Fibroblast of lung (primary cell): ENCODE measurements around the gene HIGD1A. TPM values are rescaled to one million over a fixed set of nuclear protein-coding genes. Genes with fewer than 3 reads are reported as not detected.

ENCODE experiments used
- DNase-seq, 2 donors: peaks; one replicate each; pipeline versions ENCODE4 v3.0.0 to v3.0.0-alpha.2; 2010; ENCODE audit warnings: low read depth in 2 of 2
- H2AFZ ChIP-seq: 2 replicates; pipeline ENCODE4 v1.5.1; 2012; ENCODE audit warnings: low read length, control low read depth, inconsistent platforms
- H3K27ac ChIP-seq: 2 replicates; pipeline ENCODE4 v1.5.1; 2011; ENCODE audit warnings: low read length, control low read depth; ENCODE audit not compliant: insufficient read depth
- H3K27me3 ChIP-seq: 2 replicates; pipeline ENCODE4 v1.5.1; 2011; ENCODE audit warnings: mild to moderate bottlenecking, low read length; ENCODE audit not compliant: control insufficient read depth, insufficient read depth
- H3K36me3 ChIP-seq: 2 replicates; pipeline ENCODE4 v1.5.1; 2011; ENCODE audit warnings: low read length; ENCODE audit not compliant: control insufficient read depth, insufficient read depth
- H3K4me1 ChIP-seq: 2 replicates; pipeline ENCODE4 v1.5.1; 2011; ENCODE audit warnings: low read length; ENCODE audit not compliant: control insufficient read depth, insufficient read depth; ENCODE audit errors: extremely low read depth
- H3K4me2 ChIP-seq: 2 replicates; pipeline ENCODE4 v1.5.1; 2011; ENCODE audit warnings: low read length, control low read depth; ENCODE audit not compliant: insufficient read depth; ENCODE audit errors: extremely low read depth
- H3K4me3 ChIP-seq, 4 experiments: fragments of 200-600 bp in 1 of 4; sonication (generic) in 1 of 4; replicated peaks in 1 of 4; 2 replicates each; pipeline ENCODE4 v1.5.1; 2011 to 2016; ENCODE audit warnings: low read length in 4 of 4, low read depth in 3 of 4, mild to moderate bottlenecking in 3 of 4, control low read depth in 2 of 4, inconsistent platforms in 1 of 4, mixed read lengths in 1 of 4; ENCODE audit not compliant: insufficient read depth in 1 of 4; ENCODE audit errors: control extremely low read depth in 1 of 4
- H3K79me2 ChIP-seq: 2 replicates; pipeline ENCODE4 v1.5.1; 2012; ENCODE audit warnings: mild to moderate bottlenecking, low read length, inconsistent platforms; ENCODE audit not compliant: control insufficient read depth, insufficient read depth
- H3K9ac ChIP-seq: 2 replicates; pipeline ENCODE4 v1.5.1; 2011; ENCODE audit warnings: mild to moderate bottlenecking, low read length, control low read depth; ENCODE audit not compliant: insufficient read depth
- H3K9me3 ChIP-seq: 2 replicates; pipeline ENCODE4 v1.5.1; 2012; ENCODE audit warnings: low read depth, low read length; ENCODE audit not compliant: control insufficient read depth, insufficient read depth
- H4K20me1 ChIP-seq: 2 replicates; pipeline ENCODE4 v1.5.1; 2011; ENCODE audit warnings: low read length; ENCODE audit not compliant: control insufficient read depth, insufficient read depth; ENCODE audit errors: extremely low read depth
- EZH2 ChIP-seq: IDR thresholded peaks from 2 replicates; pipeline ENCODE4 v1.5.1; 2012; ENCODE audit warnings: low read length, control low read depth, mild to moderate bottlenecking; ENCODE audit errors: missing control alignments
- polyA plus RNA-seq, 2 donors: library from polyadenylated mRNA; depleted of rRNA in 1 of 2; stranded (reverse) in 1 of 2; unstranded in 1 of 2; fragments of >200 nt; gene quantifications; 2 replicates each; pipeline ENCODE4 v1.2.1, GENCODE V29; 2011 to 2012; ENCODE audit warnings: missing spikeins in 1 of 2
- total RNA-seq: library from RNA; depleted of rRNA; stranded (reverse); fragments of >200 nt; gene quantifications from 2 replicates; pipeline ENCODE4 v1.2.1, GENCODE V29; 2014
- TF ChIP-seq, protein P1 (sequence below), 2 donors: IDR thresholded peaks in 1 of 2; conservative IDR thresholded peaks in 1 of 2; 1 replicate in 1 of 2; 2 replicates in 1 of 2; pipeline ENCODE4 v1.5.1; 2011 to 2012; ENCODE audit warnings: low read length in 2 of 2, control low read depth in 1 of 2, inconsistent platforms in 1 of 2, low read depth in 1 of 2, mild to moderate bottlenecking in 1 of 2

Gene HIGD1A
- total and polyA plus RNA-seq, 2 donors (not counting 1 experiment from before 2014, with no cell fraction given) = 121 to 245 TPM

- no peaks in the 10 kb centered on the region for H3K36me3 ChIP-seq
- TF ChIP-seq EZH2 = no peak
- TF ChIP-seq, protein P1, sequence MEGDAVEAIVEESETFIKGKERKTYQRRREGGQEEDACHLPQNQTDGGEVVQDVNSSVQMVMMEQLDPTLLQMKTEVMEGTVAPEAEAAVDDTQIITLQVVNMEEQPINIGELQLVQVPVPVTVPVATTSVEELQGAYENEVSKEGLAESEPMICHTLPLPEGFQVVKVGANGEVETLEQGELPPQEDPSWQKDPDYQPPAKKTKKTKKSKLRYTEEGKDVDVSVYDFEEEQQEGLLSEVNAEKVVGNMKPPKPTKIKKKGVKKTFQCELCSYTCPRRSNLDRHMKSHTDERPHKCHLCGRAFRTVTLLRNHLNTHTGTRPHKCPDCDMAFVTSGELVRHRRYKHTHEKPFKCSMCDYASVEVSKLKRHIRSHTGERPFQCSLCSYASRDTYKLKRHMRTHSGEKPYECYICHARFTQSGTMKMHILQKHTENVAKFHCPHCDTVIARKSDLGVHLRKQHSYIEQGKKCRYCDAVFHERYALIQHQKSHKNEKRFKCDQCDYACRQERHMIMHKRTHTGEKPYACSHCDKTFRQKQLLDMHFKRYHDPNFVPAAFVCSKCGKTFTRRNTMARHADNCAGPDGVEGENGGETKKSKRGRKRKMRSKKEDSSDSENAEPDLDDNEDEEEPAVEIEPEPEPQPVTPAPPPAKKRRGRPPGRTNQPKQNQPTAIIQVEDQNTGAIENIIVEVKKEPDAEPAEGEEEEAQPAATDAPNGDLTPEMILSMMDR (conservative IDR thresholded peaks at IDR 0.05 in 1 of 2, IDR thresholded peaks at IDR 0.05 in 1 of 2; ENCODE audit: low read depth in 1 of 2, low read length in 2 of 2) = no peak
- H3K79me2 ChIP-seq = no peaks in the 10 kb centered on the region
- H3K4me2 ChIP-seq = no peak overlapping the region
- no peaks in the 10 kb centered on the region for H3K4me1 ChIP-seq
- H3K27me3 ChIP-seq = peaks cover 5% of the 10 kb centered on the region
- no peak overlapping the region for H3K4me3 ChIP-seq
- no peaks in the 10 kb centered on the region for H4K20me1 ChIP-seq
- H3K9ac ChIP-seq = no peak overlapping the region
- no peak for DNase-seq
- H3K9me3 ChIP-seq = no peaks in the 10 kb centered on the region
- no peak overlapping the region for H2AFZ ChIP-seq
- H3K27ac ChIP-seq = no peak overlapping the region
Observed at GRCh38 chr3:42841332-42841731, 37.0 kb upstream of the HIGD1A start.

- H2AFZ ChIP-seq = peak overlapping the region; percentile 74
- peak overlapping the region in 3 of 4 experiments; percentile 33 to 40 (median 34) for H3K4me3 ChIP-seq
- no peak for TF ChIP-seq EZH2
- TF ChIP-seq, protein P1 (conservative IDR thresholded peaks at IDR 0.05 in 1 of 2, IDR thresholded peaks at IDR 0.05 in 1 of 2; ENCODE audit: low read depth in 1 of 2, low read length in 2 of 2) = peak; percentile 75 to 86
- no peaks in the 10 kb centered on the region for H3K9me3 ChIP-seq
- H3K9ac ChIP-seq = no peak overlapping the region
- H4K20me1 ChIP-seq = no peaks in the 10 kb centered on the region
- peak; percentile 59 to 78 for DNase-seq
- H3K4me2 ChIP-seq = peak overlapping the region; percentile 89
- H3K4me1 ChIP-seq = no peaks in the 10 kb centered on the region
- H3K27ac ChIP-seq = no peak overlapping the region
- no peaks in the 10 kb centered on the region for H3K36me3 ChIP-seq
- no peaks in the 10 kb centered on the region for H3K79me2 ChIP-seq
- H3K27me3 ChIP-seq = peaks cover 4% of the 10 kb centered on the region
Observed at GRCh38 chr3:42839616-42840015, 35.3 kb upstream of the HIGD1A start.

GRCh38 chr3:42838571-42838970 lies 34.3 kb upstream of the HIGD1A start:
- no peak overlapping the region for H3K4me2 ChIP-seq
- no peak overlapping the region for H3K9ac ChIP-seq
- DNase-seq = no peak
- no peak overlapping the region for H2AFZ ChIP-seq
- H3K4me1 ChIP-seq = no peaks in the 10 kb centered on the region
- no peaks in the 10 kb centered on the region for H3K9me3 ChIP-seq
- TF ChIP-seq, protein P1 (conservative IDR thresholded peaks at IDR 0.05 in 1 of 2, IDR thresholded peaks at IDR 0.05 in 1 of 2; ENCODE audit: low read depth in 1 of 2, low read length in 2 of 2) = no peak
- TF ChIP-seq EZH2 = no peak
- H3K36me3 ChIP-seq = no peaks in the 10 kb centered on the region
- peaks cover 4% of the 10 kb centered on the region for H3K27me3 ChIP-seq
- H3K4me3 ChIP-seq = no peak overlapping the region
- H3K27ac ChIP-seq = no peak overlapping the region
- no peaks in the 10 kb centered on the region for H3K79me2 ChIP-seq
- H4K20me1 ChIP-seq = no peaks in the 10 kb centered on the region
